T-helper 9 cell (primary cell): Measurements from ENCODE around the gene SIK3.
A peak's percentile ranks its signal among the peaks of the same experiment; 100 is the strongest.
"Not testable (repeated sequence)": the region's sequence is repeated elsewhere in the genome, so short reads cannot be mapped to it uniquely, and the experiment has no call there.

Experiments
- DNase-seq: peaks from one replicate; pipeline ENCODE4 v3.0.0-alpha.2; 2020
- total RNA-seq, 2 donors: gene quantifications; one replicate each; lab custom pipeline; 2026; lab: John Stamatoyannopoulos, UW

SIK3 gene
- total RNA-seq, result 102 to 104 reads per million in 2 donors

- peak; percentile 94 for DNase-seq
Observed at GRCh38 chr11:117098269-117099232, at the start of gene SIK3. Gene SIK3, minus strand, starts transcription at chr11:117098428. Its CDS starts 13 bp downstream, at chr11:117098415.

- DNase-seq, result no peak
Observed at GRCh38 chr11:117146521-117146920, 48.3 kb upstream of the SIK3 start.

GRCh38 chr11:117145393-117145761 lies 47.1 kb upstream of the SIK3 start:
- DNase-seq, result no peak

- peak; percentile 18 for DNase-seq
Observed at GRCh38 chr11:117144477-117145392, 46.5 kb upstream of the SIK3 start.

GRCh38 chr11:117143871-117144476 lies 45.7 kb upstream of the SIK3 start, which contains the start of gene PAFAH1B2:
Gene PAFAH1B2, plus strand, starts transcription at chr11:117144287. Its CDS starts 8,161 bp downstream, at chr11:117152448.
- DNase-seq, result peak; percentile 94

GRCh38 chr11:117143390-117143789 lies 45.2 kb upstream of the SIK3 start:
- DNase-seq, result no peak

- not testable (repeated sequence) for DNase-seq
Observed at GRCh38 chr11:117137223-117138086, 39.2 kb upstream of the SIK3 start.

- not testable (repeated sequence) for DNase-seq
Observed at GRCh38 chr11:117134979-117135378, 36.8 kb upstream of the SIK3 start.

GRCh38 chr11:117134431-117134830 lies 36.2 kb upstream of the SIK3 start:
- no peak for DNase-seq

- no peak for DNase-seq
Observed at GRCh38 chr11:117130879-117131278, 32.7 kb upstream of the SIK3 start.

- DNase-seq, result not testable (repeated sequence)
Observed at GRCh38 chr11:117130396-117130795, 32.2 kb upstream of the SIK3 start.

GRCh38 chr11:117128289-117128688 lies 30.1 kb upstream of the SIK3 start:
- no peak for DNase-seq

- no peak for DNase-seq
Observed at GRCh38 chr11:117127171-117127901, 29.1 kb upstream of the SIK3 start.

- no peak for DNase-seq
Observed at GRCh38 chr11:117126223-117126965, 28.2 kb upstream of the SIK3 start.

- no peak for DNase-seq
Observed at GRCh38 chr11:117122556-117122955, 24.3 kb upstream of the SIK3 start.

GRCh38 chr11:117121176-117121575 lies 22.9 kb upstream of the SIK3 start:
- no peak for DNase-seq

GRCh38 chr11:117117681-117118080 lies 19.5 kb upstream of the SIK3 start:
- DNase-seq, result no peak

GRCh38 chr11:117112939-117113338 lies 14.7 kb upstream of the SIK3 start:
- not testable (repeated sequence) for DNase-seq

- DNase-seq, result not testable (repeated sequence)
Observed at GRCh38 chr11:117112497-117112896, 14.3 kb upstream of the SIK3 start.

GRCh38 chr11:117110294-117110950 lies 12.2 kb upstream of the SIK3 start:
- DNase-seq, result no peak
